GM23338 (cell line): ENCODE measurements around the gene PLEKHN1. TPM values are rescaled to one million over a fixed set of nuclear protein-coding genes. Genes with fewer than 3 reads are reported as not detected.

Experiments used
- ATAC-seq: fragments of 200-7000 bp; cut with Tn5 transposase; 3 replicates; pipeline ENCODE4 v1.9.1; 2020
- DNase-seq: peaks from one replicate; pipeline ENCODE4 v3.0.0-alpha.2; 2015; ENCODE audit warnings: low spot score
- H2AFZ ChIP-seq: fragments of 200-600 bp; sonication (generic); 2 replicates; pipeline ENCODE4 v1.8.0; 2016; ENCODE audit warnings: antibody characterized with exemption, mild to moderate bottlenecking, moderate library complexity
- H3F3A ChIP-seq: fragments of 200-600 bp; sonication (generic); replicated peaks from 2 replicates; pipeline ENCODE4 v1.8.0; 2017; ENCODE audit warnings: antibody characterized with exemption, mixed run types, low read depth
- H3K27ac ChIP-seq: fragments of 200-600 bp; sonication (generic); 2 replicates; pipeline ENCODE4 v1.6.1; 2016; ENCODE audit warnings: low read depth
- H3K27me3 ChIP-seq: fragments of 200-600 bp; sonication (generic); 2 replicates; pipeline ENCODE4 v1.8.0; 2016; ENCODE audit warnings: mild to moderate bottlenecking, mixed run types, moderate library complexity; ENCODE audit not compliant: insufficient read depth
- H3K36me3 ChIP-seq: fragments of 200-600 bp; sonication (generic); 2 replicates; pipeline ENCODE4 v1.8.0; 2016; ENCODE audit warnings: mild to moderate bottlenecking; ENCODE audit not compliant: insufficient read depth
- H3K4me1 ChIP-seq: fragments of 200-600 bp; sonication (generic); 2 replicates; pipeline ENCODE4 v1.8.0; 2016; ENCODE audit warnings: mild to moderate bottlenecking, moderate library complexity; ENCODE audit not compliant: insufficient read depth
- H3K4me2 ChIP-seq: fragments of 200-600 bp; sonication (generic); 2 replicates; pipeline ENCODE4 v1.7.1; 2017; ENCODE audit warnings: mixed run types
- H3K4me3 ChIP-seq: fragments of 200-600 bp; sonication (generic); 2 replicates; pipeline ENCODE4 v1.6.1; 2016; ENCODE audit warnings: mixed run types
- H3K79me2 ChIP-seq: fragments of 200-600 bp; sonication (generic); replicated peaks from 2 replicates; pipeline ENCODE4 v1.8.0; 2017; ENCODE audit warnings: mild to moderate bottlenecking; ENCODE audit not compliant: insufficient read depth
- H3K9me2 ChIP-seq: fragments of 200-600 bp; sonication (generic); 2 replicates; pipeline ENCODE4 v1.8.0; 2017; ENCODE audit not compliant: insufficient read depth
- H4K20me1 ChIP-seq: fragments of 200-600 bp; sonication (generic); replicated peaks from 2 replicates; pipeline ENCODE4 v1.8.0; 2017; ENCODE audit warnings: mild to moderate bottlenecking; ENCODE audit not compliant: insufficient read depth
- H3K27ac Mint-ChIP-seq: 2 replicates; pipeline ENCODE4 v1.8.0; 2020; ENCODE audit warnings: inconsistent platforms, mild to moderate bottlenecking, moderate library complexity, mixed read lengths
- H3K27me3 Mint-ChIP-seq: 3 replicates; pipeline ENCODE4 v1.8.0; 2022; ENCODE audit warnings: low read depth, mild to moderate bottlenecking, moderate library complexity, mixed read lengths, inconsistent platforms; ENCODE audit not compliant: insufficient read depth, poor library complexity
- H3K36me3 Mint-ChIP-seq: 3 replicates; pipeline ENCODE4 v1.8.0; 2021; ENCODE audit warnings: low read depth, mild to moderate bottlenecking, inconsistent platforms, moderate library complexity, mixed read lengths
- H3K4me1 Mint-ChIP-seq: 3 replicates; pipeline ENCODE4 v1.8.0; 2020; ENCODE audit warnings: mild to moderate bottlenecking, inconsistent platforms, mixed read lengths
- H3K4me3 Mint-ChIP-seq: 3 replicates; pipeline ENCODE4 v1.8.0; 2021; ENCODE audit warnings: moderate library complexity, mild to moderate bottlenecking, inconsistent platforms, mixed read lengths
- H3K9me3 Mint-ChIP-seq: 3 replicates; pipeline ENCODE4 v1.8.0; 2020; ENCODE audit warnings: moderate library complexity, mild to moderate bottlenecking, inconsistent platforms, mixed read lengths
- CREB1 ChIP-seq: fragments of 250-450 bp; sonication (Bioruptor Pico); IDR thresholded peaks from 2 replicates; pipeline ENCODE4 v1.5.0; 2020; ENCODE audit warnings: low read depth, mild to moderate bottlenecking, moderate library complexity
- EZH2phosphoT487 ChIP-seq: fragments of 200-600 bp; sonication (generic); IDR thresholded peaks from one replicate; pipeline ENCODE4 v1.8.1; 2018; ENCODE audit warnings: antibody characterized with exemption; ENCODE audit not compliant: unreplicated experiment
- JUNB ChIP-seq: IDR thresholded peaks from one replicate; pipeline ENCODE4 v1.6.1; 2016; ENCODE audit warnings: antibody characterized with exemption; ENCODE audit not compliant: unreplicated experiment
- NANOG ChIP-seq: IDR thresholded peaks from 2 replicates; pipeline ENCODE4 v1.6.1; 2016; ENCODE audit warnings: antibody characterized with exemption, borderline replicate concordance
- POLR2AphosphoS5 ChIP-seq: IDR thresholded peaks from 2 replicates; pipeline ENCODE4 v1.6.1; 2016; ENCODE audit warnings: antibody characterized with exemption, low read depth
- STAT1 ChIP-seq: IDR thresholded peaks from one replicate; pipeline ENCODE4 v1.6.1; 2016; ENCODE audit warnings: antibody characterized with exemption; ENCODE audit not compliant: unreplicated experiment
- ZNF114 ChIP-seq: fragments of 250-450 bp; sonication (Bioruptor Pico); IDR thresholded peaks from 2 replicates; pipeline ENCODE4 v1.5.0; 2020; ENCODE audit warnings: mild to moderate bottlenecking, moderate library complexity
- polyA plus RNA-seq: library from polyadenylated mRNA; unstranded; fragments of >200 nt; fragmentation: Nextera tagmentation; extraction: Ambion mirVana; gene quantifications from 2 replicates; pipeline ENCODE4 v1.2.1, GENCODE V29; 2016
- total RNA-seq: library from RNA; depleted of rRNA; stranded (reverse); fragments of >200 nt; shearing (Covaris generic); gene quantifications from 2 replicates; pipeline ENCODE4 v1.2.3, GENCODE V29; 2014
- TF ChIP-seq, protein P1 (sequence below): fragments of 250-450 bp; sonication (Bioruptor Pico); IDR thresholded peaks from 2 replicates; pipeline ENCODE4 v1.5.0; 2020; ENCODE audit warnings: mild to moderate bottlenecking, moderate library complexity
- TF ChIP-seq, protein P2 (sequence below): IDR thresholded peaks from 2 replicates; pipeline ENCODE4 v1.6.1; 2016; ENCODE audit warnings: antibody characterized with exemption
- TF ChIP-seq, protein P3 (sequence below), 2 experiments: fragments of 200-600 bp in 1 of 2; sonication (generic) in 1 of 2; conservative IDR thresholded peaks; 2 replicates each; pipeline versions ENCODE4 v1.5.1 to v1.6.1; 2016 to 2017; ENCODE audit warnings: antibody characterized with exemption in 2 of 2, low read depth in 2 of 2, mild to moderate bottlenecking in 2 of 2, moderate library complexity in 1 of 2

Gene PLEKHN1
- total and polyA plus RNA-seq, 2 experiments from 2014 or later = 1.4 to 3.3 TPM

DNA sequence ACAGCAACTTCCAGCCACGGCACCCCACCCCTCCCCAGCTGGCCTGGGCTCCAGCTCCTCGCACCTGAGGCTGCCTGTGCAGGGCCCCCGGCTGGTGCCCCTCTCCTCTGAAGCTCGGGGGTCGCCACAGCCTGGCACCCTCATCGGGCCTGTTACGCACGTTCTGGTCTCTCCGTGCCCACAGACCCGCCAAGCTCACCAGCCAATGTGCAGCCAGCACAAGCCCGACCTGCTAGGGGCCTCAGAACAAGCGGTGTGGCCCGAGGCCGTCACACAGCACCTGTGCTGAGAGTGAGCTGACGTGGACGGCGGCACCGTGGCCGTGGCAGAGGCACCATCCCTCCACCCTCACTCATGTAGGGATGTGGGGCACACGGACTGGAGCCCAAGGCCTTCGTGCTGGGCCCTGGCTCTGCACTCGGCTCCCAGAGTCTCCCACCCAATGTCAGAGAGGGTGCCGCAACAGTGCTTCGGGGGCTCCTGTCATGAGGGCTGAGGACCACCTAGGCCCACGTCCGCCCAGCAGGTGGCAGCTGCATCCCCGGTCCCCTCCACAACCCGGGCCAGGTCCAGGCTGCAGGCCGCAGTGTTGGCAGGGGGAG, 46.9 kb upstream of the PLEKHN1 start (continued):
- TF ChIP-seq, protein P1, sequence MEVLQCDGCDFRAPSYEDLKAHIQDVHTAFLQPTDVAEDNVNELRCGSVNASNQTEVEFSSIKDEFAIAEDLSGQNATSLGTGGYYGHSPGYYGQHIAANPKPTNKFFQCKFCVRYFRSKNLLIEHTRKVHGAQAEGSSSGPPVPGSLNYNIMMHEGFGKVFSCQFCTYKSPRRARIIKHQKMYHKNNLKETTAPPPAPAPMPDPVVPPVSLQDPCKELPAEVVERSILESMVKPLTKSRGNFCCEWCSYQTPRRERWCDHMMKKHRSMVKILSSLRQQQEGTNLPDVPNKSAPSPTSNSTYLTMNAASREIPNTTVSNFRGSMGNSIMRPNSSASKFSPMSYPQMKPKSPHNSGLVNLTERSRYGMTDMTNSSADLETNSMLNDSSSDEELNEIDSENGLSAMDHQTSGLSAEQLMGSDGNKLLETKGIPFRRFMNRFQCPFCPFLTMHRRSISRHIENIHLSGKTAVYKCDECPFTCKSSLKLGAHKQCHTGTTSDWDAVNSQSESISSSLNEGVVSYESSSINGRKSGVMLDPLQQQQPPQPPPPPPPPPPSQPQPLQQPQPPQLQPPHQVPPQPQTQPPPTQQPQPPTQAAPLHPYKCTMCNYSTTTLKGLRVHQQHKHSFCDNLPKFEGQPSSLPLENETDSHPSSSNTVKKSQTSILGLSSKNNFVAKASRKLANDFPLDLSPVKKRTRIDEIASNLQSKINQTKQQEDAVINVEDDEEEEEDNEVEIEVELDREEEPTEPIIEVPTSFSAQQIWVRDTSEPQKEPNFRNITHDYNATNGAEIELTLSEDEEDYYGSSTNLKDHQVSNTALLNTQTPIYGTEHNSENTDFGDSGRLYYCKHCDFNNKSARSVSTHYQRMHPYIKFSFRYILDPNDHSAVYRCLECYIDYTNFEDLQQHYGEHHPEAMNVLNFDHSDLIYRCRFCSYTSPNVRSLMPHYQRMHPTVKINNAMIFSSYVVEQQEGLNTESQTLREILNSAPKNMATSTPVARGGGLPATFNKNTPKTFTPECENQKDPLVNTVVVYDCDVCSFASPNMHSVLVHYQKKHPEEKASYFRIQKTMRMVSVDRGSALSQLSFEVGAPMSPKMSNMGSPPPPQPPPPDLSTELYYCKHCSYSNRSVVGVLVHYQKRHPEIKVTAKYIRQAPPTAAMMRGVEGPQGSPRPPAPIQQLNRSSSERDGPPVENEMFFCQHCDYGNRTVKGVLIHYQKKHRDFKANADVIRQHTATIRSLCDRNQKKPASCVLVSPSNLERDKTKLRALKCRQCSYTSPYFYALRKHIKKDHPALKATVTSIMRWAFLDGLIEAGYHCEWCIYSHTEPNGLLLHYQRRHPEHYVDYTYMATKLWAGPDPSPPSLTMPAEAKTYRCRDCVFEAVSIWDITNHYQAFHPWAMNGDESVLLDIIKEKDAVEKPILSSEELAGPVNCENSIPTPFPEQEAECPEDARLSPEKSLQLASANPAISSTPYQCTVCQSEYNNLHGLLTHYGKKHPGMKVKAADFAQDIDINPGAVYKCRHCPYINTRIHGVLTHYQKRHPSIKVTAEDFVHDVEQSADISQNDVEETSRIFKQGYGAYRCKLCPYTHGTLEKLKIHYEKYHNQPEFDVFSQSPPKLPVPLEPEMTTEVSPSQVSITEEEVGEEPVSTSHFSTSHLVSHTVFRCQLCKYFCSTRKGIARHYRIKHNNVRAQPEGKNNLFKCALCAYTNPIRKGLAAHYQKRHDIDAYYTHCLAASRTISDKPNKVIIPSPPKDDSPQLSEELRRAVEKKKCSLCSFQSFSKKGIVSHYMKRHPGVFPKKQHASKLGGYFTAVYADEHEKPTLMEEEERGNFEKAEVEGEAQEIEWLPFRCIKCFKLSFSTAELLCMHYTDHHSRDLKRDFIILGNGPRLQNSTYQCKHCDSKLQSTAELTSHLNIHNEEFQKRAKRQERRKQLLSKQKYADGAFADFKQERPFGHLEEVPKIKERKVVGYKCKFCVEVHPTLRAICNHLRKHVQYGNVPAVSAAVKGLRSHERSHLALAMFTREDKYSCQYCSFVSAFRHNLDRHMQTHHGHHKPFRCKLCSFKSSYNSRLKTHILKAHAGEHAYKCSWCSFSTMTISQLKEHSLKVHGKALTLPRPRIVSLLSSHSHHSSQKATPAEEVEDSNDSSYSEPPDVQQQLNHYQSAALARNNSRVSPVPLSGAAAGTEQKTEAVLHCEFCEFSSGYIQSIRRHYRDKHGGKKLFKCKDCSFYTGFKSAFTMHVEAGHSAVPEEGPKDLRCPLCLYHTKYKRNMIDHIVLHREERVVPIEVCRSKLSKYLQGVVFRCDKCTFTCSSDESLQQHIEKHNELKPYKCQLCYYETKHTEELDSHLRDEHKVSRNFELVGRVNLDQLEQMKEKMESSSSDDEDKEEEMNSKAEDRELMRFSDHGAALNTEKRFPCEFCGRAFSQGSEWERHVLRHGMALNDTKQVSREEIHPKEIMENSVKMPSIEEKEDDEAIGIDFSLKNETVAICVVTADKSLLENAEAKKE (CRISPR knock-in tag) = no peak
- no peak for TF ChIP-seq ZNF114

DNA sequence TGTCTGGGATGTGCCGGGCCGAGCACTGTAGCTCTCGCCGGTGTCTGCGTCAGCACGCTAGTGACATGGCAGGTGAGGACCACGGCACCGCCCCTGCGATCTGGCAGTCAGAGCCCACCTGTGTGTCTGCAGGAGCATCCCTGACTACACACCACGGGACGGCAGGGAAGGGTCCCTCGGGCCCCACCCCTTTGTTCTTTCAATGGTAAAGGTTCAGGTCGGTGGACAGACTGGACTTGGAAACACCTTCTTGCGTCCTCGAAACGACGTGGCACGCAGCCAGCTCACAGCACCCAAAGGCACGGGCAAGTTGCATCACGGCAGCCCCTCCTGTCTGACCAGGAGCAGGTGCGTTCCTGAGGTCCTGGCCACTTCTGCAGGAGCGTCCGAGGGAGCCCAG, 46.3 kb upstream of the PLEKHN1 start:
- H3K4me3 ChIP-seq = no peak overlapping the region
- H3K27me3 ChIP-seq = peaks cover 91% of the 10 kb centered on the region
- peaks cover 6% of the 10 kb centered on the region; the same call in 1 of the 2 replicates for H3K4me1 ChIP-seq
- Mint-ChIP-seq H3K27me3 (peaks cover 67% of the 10 kb centered on the region), H3K4me3 (no peak overlapping the region), H3K36me3 (no peaks in the 10 kb centered on the region), H3K4me1 (peaks cover 17% of the 10 kb centered on the region), H3K9me3 (no peaks in the 10 kb centered on the region), H3K27ac (no peak overlapping the region)
- ATAC-seq = no peak
- H3K36me3 ChIP-seq = no peaks in the 10 kb centered on the region
- H2AFZ ChIP-seq = no peak overlapping the region
- no peaks in the 10 kb centered on the region; the same call in 1 of the 2 replicates for H4K20me1 ChIP-seq
- H3K4me2 ChIP-seq = no peak overlapping the region
- no peaks in the 10 kb centered on the region for H3K79me2 ChIP-seq
- no peaks in the 10 kb centered on the region for H3F3A ChIP-seq
- DNase-seq = no peak
- no peak overlapping the region for H3K27ac ChIP-seq
- H3K9me2 ChIP-seq = no peaks in the 10 kb centered on the region
- TF ChIP-seq JUNB (no peak), POLR2AphosphoS5 (no peak), CREB1 (CRISPR knock-in tag) (no peak), STAT1 (no peak), NANOG (no peak), EZH2phosphoT487 (no peak)
- TF ChIP-seq, protein P2, sequence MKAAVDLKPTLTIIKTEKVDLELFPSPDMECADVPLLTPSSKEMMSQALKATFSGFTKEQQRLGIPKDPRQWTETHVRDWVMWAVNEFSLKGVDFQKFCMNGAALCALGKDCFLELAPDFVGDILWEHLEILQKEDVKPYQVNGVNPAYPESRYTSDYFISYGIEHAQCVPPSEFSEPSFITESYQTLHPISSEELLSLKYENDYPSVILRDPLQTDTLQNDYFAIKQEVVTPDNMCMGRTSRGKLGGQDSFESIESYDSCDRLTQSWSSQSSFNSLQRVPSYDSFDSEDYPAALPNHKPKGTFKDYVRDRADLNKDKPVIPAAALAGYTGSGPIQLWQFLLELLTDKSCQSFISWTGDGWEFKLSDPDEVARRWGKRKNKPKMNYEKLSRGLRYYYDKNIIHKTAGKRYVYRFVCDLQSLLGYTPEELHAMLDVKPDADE = no peak
- TF ChIP-seq, protein P3, sequence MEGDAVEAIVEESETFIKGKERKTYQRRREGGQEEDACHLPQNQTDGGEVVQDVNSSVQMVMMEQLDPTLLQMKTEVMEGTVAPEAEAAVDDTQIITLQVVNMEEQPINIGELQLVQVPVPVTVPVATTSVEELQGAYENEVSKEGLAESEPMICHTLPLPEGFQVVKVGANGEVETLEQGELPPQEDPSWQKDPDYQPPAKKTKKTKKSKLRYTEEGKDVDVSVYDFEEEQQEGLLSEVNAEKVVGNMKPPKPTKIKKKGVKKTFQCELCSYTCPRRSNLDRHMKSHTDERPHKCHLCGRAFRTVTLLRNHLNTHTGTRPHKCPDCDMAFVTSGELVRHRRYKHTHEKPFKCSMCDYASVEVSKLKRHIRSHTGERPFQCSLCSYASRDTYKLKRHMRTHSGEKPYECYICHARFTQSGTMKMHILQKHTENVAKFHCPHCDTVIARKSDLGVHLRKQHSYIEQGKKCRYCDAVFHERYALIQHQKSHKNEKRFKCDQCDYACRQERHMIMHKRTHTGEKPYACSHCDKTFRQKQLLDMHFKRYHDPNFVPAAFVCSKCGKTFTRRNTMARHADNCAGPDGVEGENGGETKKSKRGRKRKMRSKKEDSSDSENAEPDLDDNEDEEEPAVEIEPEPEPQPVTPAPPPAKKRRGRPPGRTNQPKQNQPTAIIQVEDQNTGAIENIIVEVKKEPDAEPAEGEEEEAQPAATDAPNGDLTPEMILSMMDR (conservative IDR thresholded peaks at IDR 0.05; ENCODE audit: low read depth in 2 of 2) = no peak
